Gastrocnemius medialis (tissue), 4 donors: ENCODE results near the gene TMEM53. TPM values are rescaled to one million over a fixed set of nuclear protein-coding genes. Genes with fewer than 3 reads are reported as not detected.

ENCODE experiments used
- ATAC-seq, 2 donors: fragments of 150-250 bp; one replicate each; pipeline ENCODE4 v1.9.1; 2016
- DNase-seq, 2 donors: peaks; one replicate each; pipeline ENCODE4 v3.0.0-alpha.2; 2019
- H3K27ac ChIP-seq, 4 donors: fragments of 200-600 bp; sonication (generic); 1 replicate in 1 of 4; 2 replicates in 3 of 4; pipeline ENCODE4 v1.5.1; 2016 to 2018; ENCODE audit warnings: mild to moderate bottlenecking in 2 of 4, moderate library complexity in 1 of 4
- H3K27me3 ChIP-seq, 3 donors: fragments of 200-600 bp; sonication (generic) in 2 of 3; 1 replicate in 1 of 3; 2 replicates in 2 of 3; pipeline versions ENCODE4 v1.5.1 to v1.6.0; 2016 to 2019; ENCODE audit warnings: mild to moderate bottlenecking in 1 of 3, moderate library complexity in 1 of 3
- H3K36me3 ChIP-seq, 2 donors: fragments of 200-600 bp; sonication (generic) in 1 of 2; one replicate each; pipeline ENCODE4 v1.5.1; 2017 to 2018
- H3K4me1 ChIP-seq, 2 donors: fragments of 200-600 bp; sonication (generic) in 1 of 2; one replicate each; pipeline ENCODE4 v1.5.1; 2016 to 2017; ENCODE audit warnings: mild to moderate bottlenecking in 2 of 2
- H3K4me3 ChIP-seq, 4 donors: fragments of 200-600 bp; sonication (generic) in 3 of 4; 1 replicate in 1 of 4; 2 replicates in 3 of 4; pipeline ENCODE4 v1.5.1; 2016 to 2019; ENCODE audit warnings: mild to moderate bottlenecking in 2 of 4
- H3K9me3 ChIP-seq, 3 donors: fragments of 200-600 bp; sonication (generic) in 2 of 3; 1 replicate in 1 of 3; 2 replicates in 2 of 3; pipeline ENCODE4 v1.5.1; 2016 to 2019
- CTCF ChIP-seq, 5 experiments: fragments of 450-650 bp in 3 of 5; fragments of 200-600 bp in 2 of 5; sonication (generic) in 2 of 5; IDR thresholded peaks in 4 of 5; conservative IDR thresholded peaks in 1 of 5; 1 replicate in 4 of 5; 2 replicates in 1 of 5; pipeline ENCODE4 v1.5.1; 2016 to 2019; ENCODE audit warnings: antibody characterized with exemption in 5 of 5, mild to moderate bottlenecking in 3 of 5, moderate library complexity in 3 of 5
- POLR2A ChIP-seq, 2 donors: fragments of 450-650 bp; IDR thresholded peaks; one replicate each; pipeline ENCODE4 v1.6.1; 2017; ENCODE audit warnings: antibody characterized with exemption in 2 of 2, mild to moderate bottlenecking in 2 of 2, moderate library complexity in 2 of 2
- in situ Hi-C, 4 donors: fragments of 200-750 bp; cut with MboI; loops; one replicate each; pipeline versions ENCODE4 v1.15.0 to v1.8.0; 2017; ENCODE audit warnings: low sequenced_read_pairs in 4 of 4
- intact Hi-C: fragments of 100-400 bp; cut with DNase I; formaldehyde crosslinking; loops from one replicate; pipeline ENCODE4 v1.15.1; 2023; ENCODE audit warnings: low total_unique reads
- total RNA-seq, 4 donors: library from RNA; depleted of rRNA; stranded (reverse); fragments of >200 nt; gene quantifications; one replicate each; pipeline versions ENCODE4 v1.1.0 to v1.2.3, GENCODE V29; 2016

TMEM53 gene
- total RNA-seq, 4 donors from 2014 or later, result 2.6 to 5.9 (median 4.2) TPM

- intact Hi-C loops, result no loop called here
- in situ Hi-C loops, result no loop called here
- no peak for ATAC-seq
- no peak for DNase-seq
- Histone ChIP-seq H3K27ac (no peak overlapping the region), H3K4me1 (peaks cover 0 to 7% of the 10 kb centered on the region in 2 donors), H3K9me3 (no peaks in the 10 kb centered on the region), H3K36me3 (no peaks in the 10 kb centered on the region), H3K27me3 (peaks cover 14 to 21% (median 17%) of the 10 kb centered on the region in 3 donors), H3K4me3 (no peak overlapping the region)
- TF ChIP-seq CTCF (IDR thresholded peaks at IDR 0.05 in 4 of 5, conservative IDR thresholded peaks at IDR 0.05 in 1 of 5) (no peak), POLR2A (IDR thresholded peaks at IDR 0.05) (no peak)
These were observed 54.2 kb downstream of the TMEM53 start for GRCh38 chr1:44620072-44620471.

GRCh38 chr1:44619261-44619900, 54.9 kb downstream of the TMEM53 start:
- Histone ChIP-seq H3K4me3 (no peak overlapping the region), H3K27me3 (peaks cover 14 to 21% (median 17%) of the 10 kb centered on the region in 3 donors), H3K4me1 (peaks cover 0 to 6% of the 10 kb centered on the region in 2 donors), H3K27ac (no peak overlapping the region), H3K9me3 (no peaks in the 10 kb centered on the region), H3K36me3 (no peaks in the 10 kb centered on the region)
- no peak for DNase-seq
- in situ Hi-C loops, result no loop called here
- no peak for ATAC-seq
- no peak for TF ChIP-seq POLR2A (IDR thresholded peaks at IDR 0.05)
- TF ChIP-seq CTCF (IDR thresholded peaks at IDR 0.05 in 4 of 5, conservative IDR thresholded peaks at IDR 0.05 in 1 of 5), result no peak
- intact Hi-C loops, result no loop called here

- TF ChIP-seq POLR2A (IDR thresholded peaks at IDR 0.05) (no peak), CTCF (IDR thresholded peaks at IDR 0.05 in 4 of 5, conservative IDR thresholded peaks at IDR 0.05 in 1 of 5) (no peak)
- no peak overlapping the region for H3K27ac ChIP-seq
- no peaks in the 10 kb centered on the region for H3K4me1 ChIP-seq
- DNase-seq (no peak), ATAC-seq (no peak)
- no peaks in the 10 kb centered on the region for H3K36me3 ChIP-seq
- peaks cover 14 to 21% (median 17%) of the 10 kb centered on the region in 3 donors for H3K27me3 ChIP-seq
- H3K4me3 ChIP-seq, result no peak overlapping the region
- H3K9me3 ChIP-seq, result no peaks in the 10 kb centered on the region
- in situ Hi-C loops (no loop called here), intact Hi-C loops (no loop called here)
These were observed 56.6 kb downstream of the TMEM53 start for GRCh38 chr1:44617703-44618029.

GRCh38 chr1:44616991-44617702, 57.1 kb downstream of the TMEM53 start:
- H3K27ac ChIP-seq, result no peak overlapping the region
- in situ Hi-C loops (no loop called here), intact Hi-C loops (no loop called here)
- H3K9me3 ChIP-seq, result no peaks in the 10 kb centered on the region
- no peak for TF ChIP-seq CTCF (IDR thresholded peaks at IDR 0.05 in 4 of 5, conservative IDR thresholded peaks at IDR 0.05 in 1 of 5)
- no peak for TF ChIP-seq POLR2A (IDR thresholded peaks at IDR 0.05)
- ATAC-seq, result no peak
- H3K4me1 ChIP-seq, result no peaks in the 10 kb centered on the region
- H3K36me3 ChIP-seq, result no peaks in the 10 kb centered on the region
- H3K27me3 ChIP-seq, result peaks cover 14 to 21% (median 17%) of the 10 kb centered on the region in 3 donors
- H3K4me3 ChIP-seq, result peak overlapping the region in 3 of 4 donors; percentile 27 to 48 (median 43)
- no peak for DNase-seq
